Liver (tissue), 3 donors: ENCODE data around the gene KIF17.

Source experiments
- ATF3 ChIP-seq: IDR thresholded peaks from 2 replicates; pipeline ENCODE4 v1.6.1; 2016; ENCODE audit warnings: antibody characterized with exemption
- CTCF ChIP-seq: fragments of 150-350 bp; IDR thresholded peaks from 2 replicates; pipeline ENCODE4 v1.5.1; 2017; ENCODE audit warnings: improper control_type of control experiment, low read depth, low read length; ENCODE audit not compliant: missing input control
- FOXA1 ChIP-seq: IDR thresholded peaks from 2 replicates; pipeline ENCODE4 v1.6.1; 2016; ENCODE audit warnings: antibody characterized with exemption
- HNF4A ChIP-seq, 2 donors: conservative IDR thresholded peaks; 2 replicates each; pipeline ENCODE4 v1.6.1; 2016; ENCODE audit warnings: antibody characterized with exemption in 2 of 2, mild to moderate bottlenecking in 2 of 2
- HNF4G ChIP-seq: IDR thresholded peaks from 2 replicates; pipeline ENCODE4 v1.6.1; 2016; ENCODE audit warnings: antibody characterized with exemption
- JUND ChIP-seq, 2 donors: IDR thresholded peaks; 2 replicates each; pipeline ENCODE4 v1.6.1; 2016; ENCODE audit warnings: antibody characterized with exemption in 2 of 2
- RAD21 ChIP-seq, 2 donors: IDR thresholded peaks; 2 replicates each; pipeline ENCODE4 v1.6.1; 2016; ENCODE audit warnings: antibody characterized with exemption in 2 of 2, mild to moderate bottlenecking in 2 of 2
- REST ChIP-seq: IDR thresholded peaks from 2 replicates; pipeline ENCODE4 v1.6.1; 2016; ENCODE audit warnings: antibody characterized with exemption, mild to moderate bottlenecking
- TAF1 ChIP-seq: conservative IDR thresholded peaks from 2 replicates; pipeline ENCODE4 v1.6.1; 2016; ENCODE audit warnings: antibody characterized with exemption, mild to moderate bottlenecking
- TF ChIP-seq, protein P1 (sequence below): IDR thresholded peaks from 2 replicates; pipeline ENCODE4 v1.6.1; 2016; ENCODE audit warnings: antibody characterized with exemption
- donor health status: healthy.
- donor health status: healthy.

- TF ChIP-seq RAD21 (IDR thresholded peaks at IDR 0.05): no peak
- TF ChIP-seq CTCF: no peak
- TF ChIP-seq TAF1: no peak
- TF ChIP-seq HNF4G: no peak
- no peak for TF ChIP-seq JUND (IDR thresholded peaks at IDR 0.05)
- no peak for TF ChIP-seq REST
- TF ChIP-seq ATF3: no peak
- TF ChIP-seq FOXA1: no peak
- no peak for TF ChIP-seq HNF4A (conservative IDR thresholded peaks at IDR 0.05)
- TF ChIP-seq, protein P1, sequence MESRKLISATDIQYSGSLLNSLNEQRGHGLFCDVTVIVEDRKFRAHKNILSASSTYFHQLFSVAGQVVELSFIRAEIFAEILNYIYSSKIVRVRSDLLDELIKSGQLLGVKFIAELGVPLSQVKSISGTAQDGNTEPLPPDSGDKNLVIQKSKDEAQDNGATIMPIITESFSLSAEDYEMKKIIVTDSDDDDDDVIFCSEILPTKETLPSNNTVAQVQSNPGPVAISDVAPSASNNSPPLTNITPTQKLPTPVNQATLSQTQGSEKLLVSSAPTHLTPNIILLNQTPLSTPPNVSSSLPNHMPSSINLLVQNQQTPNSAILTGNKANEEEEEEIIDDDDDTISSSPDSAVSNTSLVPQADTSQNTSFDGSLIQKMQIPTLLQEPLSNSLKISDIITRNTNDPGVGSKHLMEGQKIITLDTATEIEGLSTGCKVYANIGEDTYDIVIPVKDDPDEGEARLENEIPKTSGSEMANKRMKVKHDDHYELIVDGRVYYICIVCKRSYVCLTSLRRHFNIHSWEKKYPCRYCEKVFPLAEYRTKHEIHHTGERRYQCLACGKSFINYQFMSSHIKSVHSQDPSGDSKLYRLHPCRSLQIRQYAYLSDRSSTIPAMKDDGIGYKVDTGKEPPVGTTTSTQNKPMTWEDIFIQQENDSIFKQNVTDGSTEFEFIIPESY: no peak
Measured at GRCh38 chr1:20726118-20726911, 8.5 kb upstream of the KIF17 start.
